GM12873 (cell line): ENCODE results near the gene HCFC2.

ENCODE experiments used
- TF ChIP-seq, protein P1 (sequence below): IDR thresholded peaks from 2 replicates; pipeline ENCODE4 v1.5.1; 2012; ENCODE audit warnings: low read depth, mild to moderate bottlenecking, moderate library complexity, low read length, control low read depth; ENCODE audit not compliant: insufficient read depth; ENCODE audit errors: missing control alignments

The HCFC2 gene

GRCh38 chr12:104090685-104091084 lies 26.4 kb downstream of the HCFC2 start:
- TF ChIP-seq, protein P1, sequence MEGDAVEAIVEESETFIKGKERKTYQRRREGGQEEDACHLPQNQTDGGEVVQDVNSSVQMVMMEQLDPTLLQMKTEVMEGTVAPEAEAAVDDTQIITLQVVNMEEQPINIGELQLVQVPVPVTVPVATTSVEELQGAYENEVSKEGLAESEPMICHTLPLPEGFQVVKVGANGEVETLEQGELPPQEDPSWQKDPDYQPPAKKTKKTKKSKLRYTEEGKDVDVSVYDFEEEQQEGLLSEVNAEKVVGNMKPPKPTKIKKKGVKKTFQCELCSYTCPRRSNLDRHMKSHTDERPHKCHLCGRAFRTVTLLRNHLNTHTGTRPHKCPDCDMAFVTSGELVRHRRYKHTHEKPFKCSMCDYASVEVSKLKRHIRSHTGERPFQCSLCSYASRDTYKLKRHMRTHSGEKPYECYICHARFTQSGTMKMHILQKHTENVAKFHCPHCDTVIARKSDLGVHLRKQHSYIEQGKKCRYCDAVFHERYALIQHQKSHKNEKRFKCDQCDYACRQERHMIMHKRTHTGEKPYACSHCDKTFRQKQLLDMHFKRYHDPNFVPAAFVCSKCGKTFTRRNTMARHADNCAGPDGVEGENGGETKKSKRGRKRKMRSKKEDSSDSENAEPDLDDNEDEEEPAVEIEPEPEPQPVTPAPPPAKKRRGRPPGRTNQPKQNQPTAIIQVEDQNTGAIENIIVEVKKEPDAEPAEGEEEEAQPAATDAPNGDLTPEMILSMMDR = no peak

- TF ChIP-seq, protein P1 = no peak
Observed at GRCh38 chr12:104091136-104091535, 26.8 kb downstream of the HCFC2 start.

GRCh38 chr12:104094284-104094683 lies 30.0 kb downstream of the HCFC2 start:
- TF ChIP-seq, protein P1 = no peak

- TF ChIP-seq, protein P1 = no peak
Observed at GRCh38 chr12:104095289-104095688, 31.0 kb downstream of the HCFC2 start.

- TF ChIP-seq, protein P1 = no peak
Observed at GRCh38 chr12:104097954-104098353, 33.6 kb downstream of the HCFC2 start.

GRCh38 chr12:104105461-104105860 lies 41.1 kb downstream of the HCFC2 start:
- TF ChIP-seq, protein P1 = no peak

DNA sequence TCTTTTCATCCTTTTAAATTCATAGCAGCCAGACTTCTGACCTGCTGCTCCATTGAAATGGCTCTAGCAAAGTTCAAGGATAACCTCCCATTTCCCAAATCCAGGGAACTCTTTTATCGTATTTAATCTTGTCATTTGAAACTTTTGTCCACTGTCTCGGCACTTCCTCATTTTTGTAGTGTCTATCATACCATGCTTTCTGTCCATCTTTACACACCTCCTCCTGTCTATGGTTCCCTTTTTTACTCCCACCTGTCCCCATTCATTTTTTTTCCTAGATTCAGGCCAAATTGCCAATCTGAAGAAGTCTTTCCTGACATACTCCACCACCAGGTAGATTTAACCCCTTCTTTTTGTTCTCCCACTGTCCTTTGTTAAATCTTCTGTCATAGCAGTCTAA lies 42.6 kb downstream of the HCFC2 start:
- TF ChIP-seq, protein P1 = no peak
